ENCODE data around the gene RAPGEF4.

- TF ChIP-seq CTCF (IDR thresholded peaks at IDR 0.05) (no peak), POLR2A (IDR thresholded peaks at IDR 0.05; ENCODE audit: low read depth) (no peak), POLR2AphosphoS5 (IDR thresholded peaks at IDR 0.05) (no peak)
Observed at GRCh38 chr2:172909454-172909853, 173.8 kb downstream of the RAPGEF4 start.

Measured in esophagus muscularis mucosa (tissue), 3 donors.